ENCODE measurements around the gene NDUFB3.

DNA sequence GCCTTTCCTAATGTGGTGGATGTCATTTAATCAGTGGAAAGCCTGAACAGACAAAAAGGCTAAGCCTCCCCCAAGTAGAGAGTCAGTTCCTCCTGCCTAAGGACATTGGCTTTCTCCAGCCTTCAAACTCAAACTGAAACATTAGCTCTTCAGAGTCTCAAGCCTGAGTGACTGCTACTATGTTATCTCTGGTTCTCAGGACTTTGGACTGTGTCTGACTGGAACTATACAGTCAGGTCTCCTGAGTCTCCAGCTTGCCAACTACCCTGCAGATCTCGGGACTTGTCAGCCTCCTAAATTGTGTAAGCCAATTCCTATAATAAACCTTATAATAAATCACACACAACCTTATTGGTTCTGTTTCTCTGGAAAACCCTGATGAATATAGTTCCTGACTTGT, 12.9 kb upstream of the NDUFB3 start:
- TF ChIP-seq, protein P1, sequence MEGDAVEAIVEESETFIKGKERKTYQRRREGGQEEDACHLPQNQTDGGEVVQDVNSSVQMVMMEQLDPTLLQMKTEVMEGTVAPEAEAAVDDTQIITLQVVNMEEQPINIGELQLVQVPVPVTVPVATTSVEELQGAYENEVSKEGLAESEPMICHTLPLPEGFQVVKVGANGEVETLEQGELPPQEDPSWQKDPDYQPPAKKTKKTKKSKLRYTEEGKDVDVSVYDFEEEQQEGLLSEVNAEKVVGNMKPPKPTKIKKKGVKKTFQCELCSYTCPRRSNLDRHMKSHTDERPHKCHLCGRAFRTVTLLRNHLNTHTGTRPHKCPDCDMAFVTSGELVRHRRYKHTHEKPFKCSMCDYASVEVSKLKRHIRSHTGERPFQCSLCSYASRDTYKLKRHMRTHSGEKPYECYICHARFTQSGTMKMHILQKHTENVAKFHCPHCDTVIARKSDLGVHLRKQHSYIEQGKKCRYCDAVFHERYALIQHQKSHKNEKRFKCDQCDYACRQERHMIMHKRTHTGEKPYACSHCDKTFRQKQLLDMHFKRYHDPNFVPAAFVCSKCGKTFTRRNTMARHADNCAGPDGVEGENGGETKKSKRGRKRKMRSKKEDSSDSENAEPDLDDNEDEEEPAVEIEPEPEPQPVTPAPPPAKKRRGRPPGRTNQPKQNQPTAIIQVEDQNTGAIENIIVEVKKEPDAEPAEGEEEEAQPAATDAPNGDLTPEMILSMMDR (IDR thresholded peaks at IDR 0.05) = no peak
- no peak for TF ChIP-seq POLR2AphosphoS5 (IDR thresholded peaks at IDR 0.05; ENCODE audit: insufficient read depth in 1 of 2, low read depth in 1 of 2)

Measured in vagina (tissue), 2 donors.